HG03159 (cell line): Measurements from ENCODE around the gene ADD3.

Experiments
- ATAC-seq: cut with Tn5 transposase; IDR thresholded peaks from one replicate; pipeline ENCODE4 v1.9.1; 2021; ENCODE audit warnings: mild to moderate bottlenecking, moderate library complexity; ENCODE audit not compliant: unreplicated experiment

Gene ADD3

GRCh38 chr10:110142965-110143364, 135.2 kb downstream of the ADD3 start:
- no peak for ATAC-seq

DNA sequence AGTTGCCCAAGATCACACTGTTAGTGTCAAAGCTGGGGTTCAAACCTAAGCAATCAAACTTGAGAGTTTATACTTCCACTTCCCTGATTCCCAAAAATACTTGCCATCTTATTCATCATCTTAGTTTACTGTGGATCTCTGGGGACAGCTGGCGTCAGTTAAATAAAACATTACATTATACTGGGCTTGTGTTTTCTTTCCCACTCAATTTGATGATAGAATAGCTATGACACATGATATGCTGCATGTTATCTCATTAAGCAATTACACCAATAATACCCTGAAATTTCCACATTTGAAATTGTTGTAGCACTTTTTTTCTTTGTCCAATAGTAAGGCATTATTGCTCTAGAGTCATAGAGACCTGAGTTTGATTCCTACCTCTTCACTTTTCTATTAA, 136.7 kb downstream of the ADD3 start:
- ATAC-seq, result no peak

GRCh38 chr10:110147961-110148360, 140.2 kb downstream of the ADD3 start:
- no peak for ATAC-seq

DNA sequence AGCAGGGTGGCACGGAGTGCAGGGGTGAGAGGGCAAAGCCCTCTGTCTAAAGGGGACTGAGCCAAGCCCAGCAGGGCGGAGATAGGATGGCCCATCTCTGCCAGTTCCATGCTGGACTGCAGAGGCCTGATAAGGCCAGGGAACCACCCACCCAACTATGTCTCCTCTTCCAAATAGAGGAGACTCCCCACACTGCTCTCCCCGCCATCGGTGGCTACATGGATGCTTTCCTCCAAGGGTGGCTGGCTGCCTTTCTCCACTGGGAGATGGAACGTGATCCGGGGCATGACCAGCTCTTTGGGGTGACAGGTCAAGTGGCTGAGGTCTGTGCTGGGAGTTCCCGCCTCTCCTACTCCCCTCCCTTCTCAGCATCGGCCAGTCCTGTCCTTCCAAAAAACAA, 141.5 kb downstream of the ADD3 start:
- ATAC-seq, result no peak

GRCh38 chr10:110150046-110150445, 142.3 kb downstream of the ADD3 start:
- no peak for ATAC-seq

- ATAC-seq, result no peak
Measured at GRCh38 chr10:110150981-110151380, 143.2 kb downstream of the ADD3 start.

DNA sequence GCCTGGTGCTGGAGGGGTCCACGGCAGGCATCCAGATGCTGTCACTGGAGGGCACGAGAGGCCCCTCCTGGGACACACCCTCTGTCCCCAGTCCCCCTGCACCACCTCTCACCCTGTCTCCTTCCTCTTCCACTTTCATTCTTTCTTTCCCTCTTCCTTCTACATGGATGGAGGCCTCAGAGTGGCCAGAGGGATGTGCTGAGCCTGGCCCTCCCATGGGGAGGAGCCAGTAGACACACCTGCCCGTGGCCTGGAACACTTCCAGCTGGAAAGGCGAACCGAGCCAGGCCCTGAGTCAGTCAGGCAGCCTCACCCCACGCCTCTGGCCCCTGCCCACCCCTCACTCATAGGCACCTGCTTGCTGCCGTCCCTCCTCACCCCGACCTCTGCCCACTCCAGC, 143.7 kb downstream of the ADD3 start:
- no peak for ATAC-seq

DNA sequence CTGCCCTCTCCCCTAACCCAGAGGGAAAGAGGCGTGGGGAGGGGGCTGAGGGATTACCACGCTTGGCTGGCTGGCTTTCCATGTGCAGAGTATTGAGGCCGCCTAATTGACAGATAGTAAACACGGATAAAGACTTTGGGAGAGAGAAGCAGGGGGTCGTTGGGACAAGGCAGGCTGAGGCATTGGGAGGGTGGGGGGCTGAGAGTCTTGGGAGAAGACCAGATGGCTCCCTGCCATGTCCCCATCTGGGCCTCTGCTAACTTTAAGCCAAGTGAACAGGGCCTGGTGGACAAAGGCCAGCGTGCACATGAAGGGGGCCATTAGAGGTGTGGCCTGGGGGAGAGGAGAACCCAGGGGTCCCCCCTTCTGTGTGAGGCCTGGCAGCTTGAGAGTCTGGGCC, 144.2 kb downstream of the ADD3 start:
- ATAC-seq, result no peak

DNA sequence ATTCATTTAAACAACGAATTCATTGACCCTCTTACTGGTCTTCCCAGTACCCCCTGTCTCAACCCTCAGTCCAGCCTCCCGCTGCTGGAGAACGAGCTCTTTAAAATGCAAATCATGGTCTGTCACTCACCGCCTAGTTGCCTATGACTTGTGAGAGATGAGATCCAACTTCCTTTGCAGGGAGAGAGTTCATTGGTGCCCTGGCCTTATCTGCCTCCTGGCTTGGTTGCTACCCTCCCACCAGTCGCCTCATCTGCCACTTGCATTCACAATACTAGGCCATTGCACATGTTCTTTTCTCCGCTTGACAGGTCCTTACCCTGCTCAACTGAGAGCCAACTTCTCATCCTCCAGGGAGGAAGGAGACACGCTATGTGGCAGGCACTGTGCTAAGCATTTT, 145.6 kb downstream of the ADD3 start:
- ATAC-seq, result no peak

- ATAC-seq, result no peak
Measured at GRCh38 chr10:110156046-110156445, 148.3 kb downstream of the ADD3 start.

DNA sequence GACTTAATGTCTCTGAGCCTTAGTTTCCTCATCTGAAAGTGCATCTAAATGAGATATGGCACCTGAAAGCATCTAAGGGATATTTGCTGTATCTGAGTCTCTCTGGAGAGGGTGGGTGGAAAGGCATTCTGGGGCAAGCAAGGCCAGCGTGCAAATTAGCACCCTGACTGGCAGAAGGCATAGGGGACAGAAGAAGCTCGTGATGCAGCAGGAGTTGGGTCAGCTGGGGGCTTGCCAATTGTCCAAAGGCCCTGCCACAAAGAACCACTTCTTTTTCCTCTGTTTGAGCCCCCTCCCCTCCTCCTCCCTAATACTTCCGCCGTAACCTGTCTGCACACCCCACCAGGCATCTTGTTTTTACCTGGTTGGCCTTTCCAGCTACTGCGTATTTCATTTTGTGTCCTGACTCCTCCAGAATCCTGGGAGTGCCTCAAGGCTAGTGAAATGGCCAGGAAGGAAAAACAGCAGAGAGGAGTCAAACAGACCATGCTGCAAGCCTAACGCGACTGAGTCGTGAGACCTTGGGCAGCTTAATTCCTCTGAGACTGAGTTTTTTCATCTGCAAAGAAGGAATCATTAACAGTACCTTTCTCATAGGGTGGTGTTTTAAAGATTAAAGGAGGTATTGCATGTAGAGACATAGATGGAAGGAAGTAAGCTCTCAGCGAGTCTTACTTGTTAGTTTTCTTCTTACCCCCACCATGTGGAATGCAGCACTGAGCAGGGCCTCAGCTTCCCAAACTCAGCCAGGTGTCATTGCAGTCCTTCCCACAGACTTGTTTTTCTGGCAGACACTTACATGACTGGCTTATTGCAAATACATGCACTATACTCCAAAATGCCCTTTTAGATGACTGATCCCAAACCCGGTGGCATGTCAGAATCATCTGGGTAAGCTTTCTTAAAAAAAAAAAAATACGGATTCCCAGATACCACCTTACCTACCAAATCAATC, 150.5 kb downstream of the ADD3 start:
- no peak for ATAC-seq

- ATAC-seq, result no peak
Measured at GRCh38 chr10:110160081-110160480, 152.3 kb downstream of the ADD3 start.

- ATAC-seq, result no peak
Measured at GRCh38 chr10:110160522-110160921, 152.7 kb downstream of the ADD3 start.

DNA sequence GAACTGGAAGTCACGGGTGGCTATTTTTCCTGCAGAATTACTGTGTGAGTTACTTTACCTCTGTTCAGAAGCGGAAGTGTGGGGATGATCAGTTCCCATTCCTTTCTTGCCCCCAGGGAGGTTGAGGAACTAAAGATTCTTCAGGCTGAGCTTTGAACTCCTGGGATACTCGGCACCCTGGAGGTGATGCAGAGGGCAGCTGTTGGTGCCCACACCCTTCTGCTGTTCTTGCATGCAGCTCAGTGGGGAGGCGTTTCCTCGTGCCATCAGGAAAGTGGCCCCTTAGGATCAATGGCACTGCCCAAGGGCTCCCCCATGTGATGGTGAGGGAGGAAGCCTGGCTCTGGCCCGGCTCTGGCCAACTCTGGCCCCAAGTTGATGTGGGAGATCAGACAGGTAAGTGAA, 155.0 kb downstream of the ADD3 start:
- ATAC-seq, result no peak

DNA sequence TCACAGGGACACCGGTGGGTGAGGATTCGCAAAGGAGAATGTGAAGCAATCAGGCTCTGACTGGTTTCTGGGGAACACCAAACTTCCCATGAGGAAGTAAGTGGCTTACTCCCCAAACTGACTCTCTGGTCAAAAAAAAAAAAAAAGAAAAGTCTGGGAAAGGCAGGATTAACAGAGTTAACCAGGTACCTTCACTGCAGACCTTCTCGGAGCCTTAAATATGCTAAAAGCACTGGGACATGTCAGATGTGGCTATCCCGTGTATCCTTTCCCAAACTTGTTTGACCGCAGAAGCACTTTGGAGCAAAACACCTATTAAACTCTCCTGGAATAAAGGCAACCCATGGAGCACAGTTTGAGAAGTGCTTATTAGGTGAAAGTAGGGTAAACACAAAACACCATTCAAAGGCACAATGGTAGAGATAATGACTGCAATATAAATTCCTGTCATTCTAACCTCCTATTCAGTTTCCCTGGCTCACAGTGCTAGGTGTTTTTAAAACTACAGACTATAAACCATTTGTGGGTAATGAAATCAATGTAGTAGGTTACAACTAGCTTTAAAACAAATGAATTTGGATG, 155.5 kb downstream of the ADD3 start:
- no peak for ATAC-seq

DNA sequence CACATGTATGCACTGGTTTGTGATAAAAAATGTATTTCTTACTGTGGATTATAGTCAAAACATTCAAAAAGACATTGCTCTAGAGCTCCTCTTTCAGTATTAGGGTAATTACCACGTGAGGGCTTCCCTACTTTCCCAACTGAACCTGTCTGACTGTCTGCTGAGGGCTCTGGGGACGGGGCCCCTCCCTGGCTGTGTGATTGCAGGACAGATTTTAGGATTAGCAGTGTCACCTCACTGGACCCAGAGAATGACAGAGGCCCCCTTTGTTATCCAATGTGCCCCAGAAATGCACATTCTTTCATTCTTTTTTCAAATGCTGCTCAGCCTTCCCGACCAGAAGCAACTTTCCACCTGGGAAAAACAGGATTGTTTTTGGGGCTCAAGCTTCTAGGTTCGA, 156.1 kb downstream of the ADD3 start:
- ATAC-seq, result no peak

DNA sequence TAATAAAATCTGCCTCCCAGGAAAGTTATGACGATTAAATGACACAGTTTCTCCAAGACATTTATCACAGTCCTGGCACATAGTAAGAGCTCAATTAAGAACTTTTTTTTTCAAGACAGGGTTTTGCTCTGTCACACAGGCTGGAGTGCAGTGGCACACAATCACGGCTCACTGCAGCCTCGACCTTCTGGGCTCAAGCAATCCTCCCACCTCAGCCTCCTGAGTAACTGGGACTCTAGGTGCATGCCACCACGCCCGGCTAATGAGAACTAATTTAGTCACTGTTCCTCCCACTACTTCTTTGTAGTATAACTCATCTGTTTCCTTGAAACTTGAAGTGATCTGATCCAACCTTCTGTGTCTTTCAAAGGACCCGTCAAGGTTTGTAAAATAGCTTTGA, 157.5 kb downstream of the ADD3 start:
- no peak for ATAC-seq

DNA sequence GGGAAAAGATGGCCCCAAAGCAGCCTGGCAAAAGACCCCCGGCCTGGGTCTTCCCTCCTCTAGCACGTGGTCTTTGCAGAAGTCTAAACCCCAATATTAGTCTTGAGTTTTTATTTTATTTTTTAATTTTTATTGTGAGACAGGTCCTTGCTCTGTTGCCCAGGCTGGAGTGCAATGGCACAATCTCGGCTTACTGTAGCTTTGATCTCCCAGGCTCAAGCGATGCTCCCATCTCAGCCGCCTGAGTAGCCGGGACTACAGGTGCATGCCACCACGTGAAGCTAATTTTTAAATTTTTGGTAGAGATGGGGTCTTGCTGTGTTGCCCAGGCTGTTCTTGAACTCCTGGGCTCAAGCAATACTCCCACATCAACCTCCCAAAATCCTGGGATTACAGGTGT, 159.4 kb downstream of the ADD3 start:
- ATAC-seq, result no peak

GRCh38 chr10:110168601-110169481, 161.1 kb downstream of the ADD3 start:
- no peak for ATAC-seq

DNA sequence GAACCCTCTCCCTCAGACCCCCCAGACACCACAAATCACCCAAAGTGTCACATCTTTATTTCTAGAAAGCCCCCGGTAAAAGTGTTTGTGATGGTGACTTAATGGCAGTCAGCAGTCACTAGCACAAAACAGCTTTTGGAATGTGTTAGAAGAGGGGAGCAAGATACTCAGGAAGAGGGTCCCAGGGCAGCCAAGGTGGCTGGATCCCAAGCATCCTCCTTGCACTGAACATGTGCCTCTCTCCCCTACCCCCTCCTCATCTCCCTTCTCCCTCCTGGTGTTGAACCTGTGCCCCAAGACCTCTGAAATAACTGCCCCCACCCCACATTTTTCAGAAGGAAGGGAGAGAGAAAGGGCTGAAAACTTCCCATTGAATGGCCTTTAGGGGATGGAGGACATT, 161.8 kb downstream of the ADD3 start:
- no peak for ATAC-seq

DNA sequence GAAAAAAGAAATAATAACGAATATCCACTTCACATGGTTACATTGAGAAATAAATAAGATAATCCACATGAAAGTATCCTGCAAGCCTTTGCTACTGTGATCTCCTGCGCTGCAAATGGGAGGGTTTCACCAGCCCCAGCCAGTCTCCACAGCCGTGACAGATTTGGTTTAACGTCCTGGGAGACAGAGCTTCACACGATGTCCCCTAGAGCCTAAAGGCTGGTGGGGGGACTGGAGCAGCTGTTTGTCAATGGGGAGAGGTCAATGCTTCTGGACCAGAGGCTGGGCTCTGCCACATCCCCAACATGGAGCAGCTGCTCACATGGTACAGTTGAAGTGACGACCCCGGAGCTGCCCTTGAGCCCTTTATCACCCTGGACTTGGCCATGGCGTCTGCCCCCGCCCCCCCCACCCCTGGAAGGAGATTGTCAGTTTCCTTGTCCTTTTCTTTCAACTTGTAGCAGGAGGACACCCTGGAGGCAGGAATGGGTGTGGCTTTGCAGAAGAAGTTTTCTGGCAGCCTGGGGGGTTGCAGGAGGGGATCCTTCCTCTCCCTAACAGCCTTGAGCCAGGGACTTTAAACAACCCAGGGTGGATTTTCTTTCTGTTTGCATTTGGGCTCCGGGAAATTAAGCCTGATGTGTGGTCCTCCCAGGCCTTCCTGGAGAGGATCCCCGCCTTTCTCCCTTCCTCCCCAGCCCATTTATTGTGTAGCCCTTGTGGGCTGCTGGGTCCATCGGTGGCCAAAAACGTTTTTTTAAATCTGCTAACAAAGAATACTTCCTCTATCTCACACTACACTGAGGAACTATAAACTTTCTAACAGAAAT, 162.6 kb downstream of the ADD3 start:
- ATAC-seq, result no peak
